HepG2 (cell line): ENCODE measurements around the gene ZFYVE28. TPM values are rescaled to one million over a fixed set of nuclear protein-coding genes. Genes with fewer than 3 reads are reported as not detected.

Source experiments
- ATAC-seq: fragments of 200-7000 bp; cut with Tn5 transposase; 3 replicates; pipeline ENCODE4 v1.9.1; 2020; ENCODE audit warnings: mild to moderate bottlenecking, moderate library complexity
- BruUV-seq: library from RNA; stranded (reverse); fragments of 400-500 nt; replicated peaks from 2 replicates; lab custom pipeline; 2021; lab: Mats Ljungman, UMichigan
- CTCF ChIA-PET: fragments of 300-600 bp; formaldehyde crosslinking; extraction: SDS; loops from one replicate; lab custom pipeline; 2021; ENCODE audit warnings: low total read pairs, inconsistent platforms, low intra/inter-chr PET ratio; lab: Yijun Ruan, JAX
- POLR2A ChIA-PET: fragments of 350-600 bp; sonication (Branson Sonifier 250); formaldehyde crosslinking; loops from one replicate; lab custom pipeline; 2020; ENCODE audit warnings: antibody characterized with exemption, inconsistent platforms; lab: Yijun Ruan, JAX
- DNase-seq: peaks from one replicate; pipeline ENCODE4 v3.0.0-alpha.2; 2015; ENCODE audit warnings: low spot score
- FAIRE-seq: peaks from 3 replicates; lab custom pipeline; 2011; peaks lifted over from hg19 to GRCh38; lab: Jason Lieb, UNC
- H2AFZ ChIP-seq: one replicate; pipeline ENCODE4 v1.6.1; 2011; ENCODE audit warnings: low read length, inconsistent platforms
- H3K27ac ChIP-seq: fragments of 300-600 bp; 3 replicates; pipeline ENCODE4 v1.8.0; 2011; ENCODE audit warnings: mixed run types, mild to moderate bottlenecking, mixed read lengths, low read length, inconsistent platforms; ENCODE audit not compliant: insufficient read depth; ENCODE audit errors: extremely low read length
- H3K27me3 ChIP-seq, 2 experiments: fragments of 200-600 bp in 1 of 2; 2 replicates in 1 of 2; 3 replicates in 1 of 2; pipeline versions ENCODE4 v1.6.0 to v1.8.0; 2011; ENCODE audit warnings: low read length in 2 of 2, mild to moderate bottlenecking in 2 of 2, moderate library complexity in 2 of 2, inconsistent platforms in 1 of 2; ENCODE audit not compliant: insufficient read depth in 2 of 2, control insufficient read depth in 1 of 2
- H3K36me3 ChIP-seq, 2 experiments: fragments of 200-600 bp in 1 of 2; replicated peaks in 1 of 2; 2 replicates in 1 of 2; 3 replicates in 1 of 2; pipeline versions ENCODE4 v1.5.1 to v1.8.0; 2011; ENCODE audit warnings: low read length in 2 of 2, inconsistent platforms in 1 of 2; ENCODE audit not compliant: insufficient read depth in 2 of 2, control insufficient read depth in 1 of 2
- H3K4me1 ChIP-seq: 2 replicates; pipeline ENCODE4 v1.5.1; 2012; ENCODE audit warnings: low read length, inconsistent platforms; ENCODE audit not compliant: insufficient read depth
- H3K4me2 ChIP-seq: 2 replicates; pipeline ENCODE4 v1.6.0; 2011; ENCODE audit warnings: low read depth, low read length, inconsistent platforms
- H3K4me3 ChIP-seq, 3 experiments: fragments of 200-600 bp in 1 of 3; sonication (generic), shearing (Covaris generic) in 1 of 3; replicated peaks in 1 of 3; 2 replicates each; pipeline ENCODE4 v1.5.1; 2011 to 2016; ENCODE audit warnings: low read length in 3 of 3, inconsistent platforms in 2 of 3, low read depth in 2 of 3, mild to moderate bottlenecking in 2 of 3, control low read depth in 1 of 3, mixed read lengths in 1 of 3; ENCODE audit not compliant: insufficient read depth in 1 of 3
- H3K79me2 ChIP-seq: one replicate; pipeline ENCODE4 v1.6.1; 2011; ENCODE audit warnings: low read length, inconsistent platforms; ENCODE audit not compliant: insufficient read depth
- H3K9ac ChIP-seq: 2 replicates; pipeline ENCODE4 v1.6.0; 2011; ENCODE audit warnings: mild to moderate bottlenecking, low read depth, low read length, inconsistent platforms; ENCODE audit not compliant: insufficient read depth
- H3K9me3 ChIP-seq: 2 replicates; pipeline ENCODE4 v1.5.1; 2012; ENCODE audit warnings: mild to moderate bottlenecking, low read length
- H4K20me1 ChIP-seq: 2 replicates; pipeline ENCODE4 v1.6.0; 2011; ENCODE audit warnings: inconsistent platforms, mild to moderate bottlenecking, low read length, moderate library complexity; ENCODE audit not compliant: insufficient read depth
- AFF4 ChIP-seq: sonication (generic); formaldehyde crosslinking; IDR thresholded peaks from 2 replicates; pipeline ENCODE4 v1.4.0; 2020; ENCODE audit warnings: missing genetic modification reagents
- SSRP1 ChIP-seq: IDR thresholded peaks from 2 replicates; pipeline ENCODE4 v1.6.1; 2016; ENCODE audit warnings: control low read depth
- ZC3H4 ChIP-seq: sonication (generic); formaldehyde crosslinking; IDR thresholded peaks from 2 replicates; pipeline ENCODE4 v1.4.0; 2020; ENCODE audit warnings: missing genetic modification reagents, borderline replicate concordance
- ZNF124 ChIP-seq: sonication (generic); formaldehyde crosslinking; IDR thresholded peaks from 2 replicates; pipeline ENCODE4 v1.4.0; 2020; ENCODE audit warnings: missing genetic modification reagents
- ZNF570 ChIP-seq: sonication (generic); formaldehyde crosslinking; IDR thresholded peaks from 2 replicates; pipeline ENCODE4 v1.4.0; 2020; ENCODE audit warnings: mild to moderate bottlenecking, missing genetic modification reagents, borderline replicate concordance
- ZNF713 ChIP-seq: sonication (generic); formaldehyde crosslinking; IDR thresholded peaks from 2 replicates; pipeline ENCODE4 v1.4.0; 2020; ENCODE audit warnings: mild to moderate bottlenecking, missing genetic modification reagents
- WGBS: methylation state at CpG from one replicate; pipeline ENCODE4 v1.1.6; 2017; ENCODE audit warnings: low lambda C conversion rate; 5-methylcytosine and 5-hydroxymethylcytosine counted together
- in situ Hi-C: cut with HindIII; loops from 2 replicates; pipeline ENCODE4 v1.10.0; 2017; ENCODE audit warnings: low pct_unique_long_range_greater_than_20kb; ENCODE audit not compliant: extremely low pct_ligation_motif_present
- intact Hi-C: fragments of 100-400 bp; cut with micrococcal nuclease; formaldehyde crosslinking; loops from one replicate; pipeline ENCODE4 v1.10.0; 2022; ENCODE audit not compliant: unreplicated experiment
- polyA plus RNA-seq, 8 experiments: library from polyadenylated mRNA; depleted of rRNA in 3 of 8; stranded (reverse) in 7 of 8; unstranded in 1 of 8; fragments of >200 nt; fragmentation: Illumina TruSeq in 4 of 8; extraction: Trizol in 4 of 8; gene quantifications; 2 replicates each; pipeline versions ENCODE4 v1.2.1 to v1.2.3, GENCODE V29; 2011 to 2016; ENCODE audit warnings: low read depth in 4 of 8, missing spikeins in 1 of 8, mixed read lengths in 1 of 8; ENCODE audit not compliant: insufficient read depth in 1 of 8
- total RNA-seq, 5 experiments: library from RNA; depleted of rRNA; stranded (reverse); fragments of >200 nt; fragmentation: Illumina TruSeq; extraction: Trizol; gene quantifications; 2 replicates each; pipeline ENCODE4 v1.2.3, GENCODE V29; 2016; ENCODE audit warnings: low read depth in 1 of 5

Gene ZFYVE28
- total and polyA plus RNA-seq, 2 of the 13 experiments (the other 11 are each of a cell fraction or from before 2014, with no cell fraction given) = 0.12 to 0.22 TPM

GRCh38 chr4:2388429-2389182 is 29.8 kb downstream of the ZFYVE28 start:
- CTCF ChIA-PET = no interaction called here
- no peak for ATAC-seq
- no peaks in the 10 kb centered on the region for H3K79me2 ChIP-seq
- H3K27me3 ChIP-seq = peaks cover 15 to 88% of the 10 kb centered on the region in 2 experiments; a peak in 4 of 5 replicates
- H3K27ac ChIP-seq = no peak overlapping the region
- BruUV-seq = no TSS peak
- POLR2A ChIA-PET = no interaction called here
- H3K4me2 ChIP-seq = no peak overlapping the region
- WGBS = 55% methylated on average over 7 of the region's 9 CpGs
- TF ChIP-seq ZC3H4 = no peak
- FAIRE-seq = no peak
- H3K4me1 ChIP-seq = peaks cover 22% of the 10 kb centered on the region
- no peaks in the 10 kb centered on the region for H3K9me3 ChIP-seq
- H3K36me3 ChIP-seq = no peaks in the 10 kb centered on the region
- intact Hi-C loops = no loop called here
- H2AFZ ChIP-seq = no peak overlapping the region
- no peaks in the 10 kb centered on the region for H4K20me1 ChIP-seq
- no peak for DNase-seq
- no peak overlapping the region for H3K9ac ChIP-seq
- in situ Hi-C loops = no loop called here
- no peak overlapping the region for H3K4me3 ChIP-seq

- POLR2A ChIA-PET = no interaction called here
- no peak for FAIRE-seq
- no peak overlapping the region for H3K4me2 ChIP-seq
- no peaks in the 10 kb centered on the region for H3K9me3 ChIP-seq
- no peak for DNase-seq
- intact Hi-C loops = no loop called here
- peaks cover 15 to 82% of the 10 kb centered on the region in 2 experiments; a peak in 4 of 5 replicates for H3K27me3 ChIP-seq
- WGBS = 67% methylated on average over 8 of the region's 12 CpGs
- H3K27ac ChIP-seq = no peak overlapping the region
- TF ChIP-seq ZNF570 (CRISPR knock-in tag) (no peak), ZNF713 (CRISPR knock-in tag) (no peak), AFF4 (CRISPR knock-in tag) (no peak), SSRP1 (CRISPR knock-in tag) (no peak), ZNF124 (CRISPR knock-in tag) (no peak)
- no peak overlapping the region for H3K4me3 ChIP-seq
- H4K20me1 ChIP-seq = no peaks in the 10 kb centered on the region
- H2AFZ ChIP-seq = no peak overlapping the region
- in situ Hi-C loops = no loop called here
- H3K4me1 ChIP-seq = peaks cover 14% of the 10 kb centered on the region
- no peaks in the 10 kb centered on the region for H3K79me2 ChIP-seq
- no peak for ATAC-seq
- H3K9ac ChIP-seq = no peak overlapping the region
- no peaks in the 10 kb centered on the region for H3K36me3 ChIP-seq
- BruUV-seq = no TSS peak
- CTCF ChIA-PET = no interaction called here
Observed at GRCh38 chr4:2387829-2388228, 30.6 kb downstream of the ZFYVE28 start.
